A673 (cell line): Measurements from ENCODE around the gene CPNE1. TPM values are rescaled to one million over a fixed set of nuclear protein-coding genes. Genes with fewer than 3 reads are reported as not detected.

ENCODE experiments used
- BruUV-seq: library from RNA; stranded (reverse); fragments of 400-500 nt; replicated peaks from 2 replicates; lab custom pipeline; 2021; lab: Mats Ljungman, UMichigan
- CTCF ChIA-PET: fragments of 300-600 bp; sonication (Branson Sonifier 250); formaldehyde crosslinking; loops from one replicate; lab custom pipeline; 2022; ENCODE audit warnings: antibody characterized with exemption; lab: Charles Lee
- POLR2A ChIA-PET: fragments of 300-600 bp; sonication (Branson Sonifier 250); formaldehyde crosslinking; loops from one replicate; lab custom pipeline; 2022; ENCODE audit warnings: antibody characterized with exemption; ENCODE audit not compliant: low non-redundant PET; lab: Charles Lee
- DNase-seq: peaks from one replicate; pipeline ENCODE4 v3.0.0-alpha.2; 2015; ENCODE audit warnings: low spot score
- H3K27ac ChIP-seq: fragments of 200-600 bp; sonication (generic); 2 replicates; pipeline ENCODE4 v1.5.1; 2016; ENCODE audit warnings: mixed run types, low read depth, mild to moderate bottlenecking, mixed read lengths, antibody characterized with exemption, low read length; ENCODE audit not compliant: poor library complexity, severe bottlenecking
- H3K27me3 ChIP-seq: fragments of 200-600 bp; sonication (generic); replicated peaks from 2 replicates; pipeline ENCODE4 v1.6.1; 2017; ENCODE audit warnings: mixed run types, low read depth, mild to moderate bottlenecking, mixed read lengths, antibody characterized with exemption, low read length; ENCODE audit not compliant: insufficient read depth, poor library complexity
- H3K36me3 ChIP-seq: fragments of 200-600 bp; sonication (generic); 2 replicates; pipeline ENCODE4 v1.6.1; 2016; ENCODE audit warnings: mixed run types, mild to moderate bottlenecking, mixed read lengths, antibody characterized with exemption, low read length; ENCODE audit not compliant: insufficient read depth, poor library complexity, severe bottlenecking
- H3K4me1 ChIP-seq: fragments of 200-600 bp; sonication (generic); 2 replicates; pipeline ENCODE4 v1.6.1; 2017; ENCODE audit warnings: mixed run types, mild to moderate bottlenecking, mixed read lengths, antibody characterized with exemption, low read length; ENCODE audit not compliant: insufficient read depth, poor library complexity, severe bottlenecking
- H3K4me3 ChIP-seq: fragments of 200-600 bp; sonication (generic); 2 replicates; pipeline ENCODE4 v1.5.1; 2016; ENCODE audit warnings: low read depth, mixed run types, mild to moderate bottlenecking, mixed read lengths, low read length; ENCODE audit not compliant: poor library complexity, severe bottlenecking
- H3K9me3 ChIP-seq: fragments of 200-600 bp; sonication (generic); 2 replicates; pipeline ENCODE4 v1.6.1; 2016; ENCODE audit warnings: mixed run types, low read depth, mild to moderate bottlenecking, mixed read lengths, antibody characterized with exemption, low read length; ENCODE audit not compliant: poor library complexity, severe bottlenecking
- EZH2 ChIP-seq: fragments of 200-600 bp; sonication (generic); IDR thresholded peaks from 2 replicates; pipeline ENCODE4 v1.6.1; 2017; ENCODE audit warnings: borderline replicate concordance, low read depth, mild to moderate bottlenecking, mixed read lengths, antibody characterized with exemption, low read length; ENCODE audit not compliant: poor library complexity, severe bottlenecking
- intact Hi-C: fragments of 100-400 bp; cut with micrococcal nuclease; formaldehyde crosslinking; loops from one replicate; pipeline ENCODE4 v1.10.0; 2022; ENCODE audit not compliant: unreplicated experiment
- total RNA-seq: library from RNA; stranded (reverse); gene quantifications from 2 replicates; pipeline ENCODE4 v1.2.3, GENCODE V29; 2021
- TF ChIP-seq, protein P1 (sequence below): fragments of 300-800, 200-600 bp; sonication (generic); conservative IDR thresholded peaks from 2 replicates; pipeline ENCODE4 v1.5.1; 2017; ENCODE audit warnings: low read depth, mild to moderate bottlenecking, antibody characterized with exemption, low read length, moderate library complexity, mixed read lengths

The CPNE1 gene
- total RNA-seq, 1 experiment from 2014 or later = 273 TPM

DNA sequence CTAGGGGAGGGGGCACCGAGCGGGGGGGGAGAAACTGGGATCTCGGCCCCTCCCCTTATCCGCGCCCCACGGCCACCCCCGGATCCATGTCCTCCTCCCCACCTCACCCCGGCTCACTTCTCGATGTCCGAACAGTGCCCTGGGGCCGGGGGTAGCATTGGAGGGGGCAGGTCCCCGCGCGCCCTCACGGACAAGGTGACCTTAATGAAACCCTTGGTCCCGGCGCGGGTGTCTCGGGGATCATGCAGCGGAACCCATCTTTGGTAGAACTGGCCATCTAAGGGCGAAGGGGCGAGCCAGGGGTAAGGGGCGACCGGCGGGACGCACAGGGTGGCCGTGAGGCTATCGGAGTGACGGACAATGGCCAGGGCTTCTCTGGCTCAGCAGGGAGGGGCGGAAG lies 62.7 kb downstream of the CPNE1 start:
- BruUV-seq = no TSS peak
- no peaks in the 10 kb centered on the region for H3K9me3 ChIP-seq
- TF ChIP-seq EZH2 = no peak
- TF ChIP-seq, protein P1, sequence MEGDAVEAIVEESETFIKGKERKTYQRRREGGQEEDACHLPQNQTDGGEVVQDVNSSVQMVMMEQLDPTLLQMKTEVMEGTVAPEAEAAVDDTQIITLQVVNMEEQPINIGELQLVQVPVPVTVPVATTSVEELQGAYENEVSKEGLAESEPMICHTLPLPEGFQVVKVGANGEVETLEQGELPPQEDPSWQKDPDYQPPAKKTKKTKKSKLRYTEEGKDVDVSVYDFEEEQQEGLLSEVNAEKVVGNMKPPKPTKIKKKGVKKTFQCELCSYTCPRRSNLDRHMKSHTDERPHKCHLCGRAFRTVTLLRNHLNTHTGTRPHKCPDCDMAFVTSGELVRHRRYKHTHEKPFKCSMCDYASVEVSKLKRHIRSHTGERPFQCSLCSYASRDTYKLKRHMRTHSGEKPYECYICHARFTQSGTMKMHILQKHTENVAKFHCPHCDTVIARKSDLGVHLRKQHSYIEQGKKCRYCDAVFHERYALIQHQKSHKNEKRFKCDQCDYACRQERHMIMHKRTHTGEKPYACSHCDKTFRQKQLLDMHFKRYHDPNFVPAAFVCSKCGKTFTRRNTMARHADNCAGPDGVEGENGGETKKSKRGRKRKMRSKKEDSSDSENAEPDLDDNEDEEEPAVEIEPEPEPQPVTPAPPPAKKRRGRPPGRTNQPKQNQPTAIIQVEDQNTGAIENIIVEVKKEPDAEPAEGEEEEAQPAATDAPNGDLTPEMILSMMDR = no peak
- CTCF ChIA-PET = interaction anchor here (0.6 to 1.0 kb wide), 3 partner anchors 97 to 352 kb away, joined by 3 to 4 read pairs (median 4); partner anchors contain the start of gene ROMO1
- peak overlapping the region; percentile 42 for H3K4me3 ChIP-seq
- intact Hi-C loops = no loop called here
- no peak for DNase-seq
- H3K4me1 ChIP-seq = peaks cover 11% of the 10 kb centered on the region
- POLR2A ChIA-PET = interaction anchor here (0.7 kb wide), 1 partner anchor 285 kb away, joined by 3 read pairs; no protein-coding TSS in a partner anchor
- H3K36me3 ChIP-seq = no peaks in the 10 kb centered on the region
- H3K27ac ChIP-seq = no peak overlapping the region
- H3K27me3 ChIP-seq = peaks cover 3% of the 10 kb centered on the region

DNA sequence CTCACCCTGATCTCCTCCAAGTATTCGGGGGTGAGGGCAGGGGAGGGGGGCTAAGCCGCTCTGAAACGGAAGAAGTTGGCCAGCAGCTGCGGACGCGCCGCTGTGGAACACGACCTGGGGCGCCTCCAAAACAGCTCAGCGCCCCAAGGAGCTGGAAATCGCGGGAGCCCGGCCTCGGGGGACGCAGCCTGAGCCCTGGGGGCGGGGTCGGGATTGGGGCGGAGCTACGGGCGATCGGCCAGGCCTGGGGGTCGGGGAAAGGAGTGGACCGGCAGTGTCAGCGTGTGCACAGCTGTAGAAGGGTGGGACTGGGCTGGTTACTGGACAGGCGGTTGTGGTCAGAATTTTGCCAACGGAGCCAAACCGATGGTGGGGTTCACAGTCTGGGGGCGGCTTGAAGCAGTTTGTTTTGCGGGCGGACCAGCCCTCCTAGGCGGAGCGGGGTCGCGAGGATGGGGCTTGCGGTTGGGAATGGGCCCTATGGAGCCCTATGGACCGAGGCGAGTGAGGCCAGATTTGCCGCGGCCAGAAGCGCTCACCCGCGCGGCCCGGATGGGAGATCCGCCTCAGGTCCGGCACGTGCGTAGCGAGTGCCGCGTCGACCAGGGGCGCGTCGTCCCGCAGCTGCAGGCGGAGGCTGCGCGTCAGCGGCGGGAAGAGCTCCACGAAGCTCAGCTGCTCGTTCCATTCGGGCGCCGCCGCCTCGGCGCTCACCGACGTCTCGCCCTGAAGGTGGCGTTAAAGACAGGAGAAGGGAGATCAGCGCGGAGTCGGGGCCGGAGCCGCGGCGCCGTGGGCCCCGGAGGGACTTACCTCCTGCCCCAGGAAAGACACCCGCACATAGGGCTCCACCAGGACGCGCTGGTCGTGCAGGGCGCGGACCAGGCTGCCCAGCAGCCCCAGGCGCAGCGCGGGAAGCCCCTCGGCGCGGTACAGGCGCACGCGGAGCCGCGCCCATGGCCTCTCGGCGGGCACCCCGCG lies 63.4 kb downstream of the CPNE1 start:
- no peak overlapping the region for H3K27ac ChIP-seq
- ChIA-PET POLR2A (interaction anchor here (0.5 to 0.7 kb wide), 2 partner anchors 286 to 972 kb away, joined by 3 to 13 read pairs; partner anchors contain the start of gene TGIF2), CTCF (interaction anchor here (0.6 to 1.0 kb wide), 3 partner anchors 98 to 352 kb away, joined by 3 to 4 read pairs (median 4); partner anchors contain the start of gene ROMO1)
- H3K4me3 ChIP-seq = peak overlapping the region; percentile 42
- H3K9me3 ChIP-seq = no peaks in the 10 kb centered on the region
- TF ChIP-seq, protein P1 = peak; percentile 65
- no peak for TF ChIP-seq EZH2
- no TSS peak for BruUV-seq
- intact Hi-C loops = no loop called here
- H3K27me3 ChIP-seq = peaks cover 3% of the 10 kb centered on the region
- DNase-seq = peak; percentile 85
- H3K36me3 ChIP-seq = no peaks in the 10 kb centered on the region
- H3K4me1 ChIP-seq = peaks cover 11% of the 10 kb centered on the region

DNA sequence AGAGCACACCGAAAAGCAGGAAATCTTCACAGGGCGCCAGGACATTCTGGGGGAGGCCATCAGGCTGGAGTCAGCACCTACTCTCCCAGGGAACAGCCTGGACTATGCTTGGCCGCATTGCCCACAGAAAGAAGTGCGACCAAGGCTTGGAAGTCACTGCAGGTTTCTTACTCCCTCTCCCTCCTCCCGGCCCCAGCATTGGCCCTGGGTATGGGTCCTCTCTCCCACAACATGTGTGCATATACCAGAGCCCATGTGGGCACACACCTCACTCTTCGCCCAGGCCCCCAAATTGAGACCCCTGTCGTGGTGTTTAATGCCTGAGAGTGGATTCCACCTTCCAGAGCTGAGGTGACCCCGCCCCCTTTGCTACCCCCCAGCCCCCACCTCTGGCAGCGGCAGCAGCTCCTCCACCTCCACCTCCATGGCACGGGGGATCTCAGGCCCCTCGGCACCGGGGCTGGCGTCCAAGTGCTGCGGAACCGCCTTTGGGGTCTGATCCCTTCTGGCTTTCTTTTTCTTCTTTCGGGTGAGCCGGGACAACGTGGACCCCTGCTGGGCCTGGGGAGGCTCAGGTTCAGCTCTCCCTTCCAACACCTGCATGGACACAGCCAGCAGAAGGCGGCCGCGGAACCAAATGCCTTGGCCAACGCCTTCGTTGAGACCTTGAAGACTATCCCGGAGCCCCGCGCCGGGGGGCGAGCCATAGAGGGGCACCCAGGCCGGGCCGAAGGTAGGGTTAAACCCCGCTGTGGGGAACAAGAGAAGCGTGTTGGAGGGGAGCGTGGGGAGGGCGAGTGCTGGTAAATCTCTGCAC lies 64.3 kb downstream of the CPNE1 start:
- no TSS peak for BruUV-seq
- peaks cover 3% of the 10 kb centered on the region for H3K27me3 ChIP-seq
- CTCF ChIA-PET = no interaction called here

More for the DNA sequence above, 64.3 kb downstream of the CPNE1 start:
- intact Hi-C loops = no loop called here
- Histone ChIP-seq H3K36me3 (no peaks in the 10 kb centered on the region), H3K27ac (no peak overlapping the region), H3K9me3 (no peaks in the 10 kb centered on the region), H3K4me3 (peak overlapping the region; percentile 42), H3K4me1 (peaks cover 11% of the 10 kb centered on the region)
- TF ChIP-seq, protein P1 = no peak
- no peak for TF ChIP-seq EZH2
- POLR2A ChIA-PET = interaction anchor here (0.5 kb wide), 1 partner anchor 973 kb away, joined by 13 read pairs; the partner anchor contains the start of gene TGIF2
- no peak for DNase-seq
